GM19328 (cell line): ENCODE data around the gene KLRC4.
"Not testable (repeated sequence)": the region's sequence is repeated elsewhere in the genome, so short reads cannot be mapped to it uniquely, and the experiment has no call there.

Experiments used
- ATAC-seq: cut with Tn5 transposase; IDR thresholded peaks from one replicate; pipeline ENCODE4 v1.9.1; 2021; ENCODE audit warnings: mild to moderate bottlenecking, moderate library complexity; ENCODE audit not compliant: unreplicated experiment

The KLRC4 gene

DNA sequence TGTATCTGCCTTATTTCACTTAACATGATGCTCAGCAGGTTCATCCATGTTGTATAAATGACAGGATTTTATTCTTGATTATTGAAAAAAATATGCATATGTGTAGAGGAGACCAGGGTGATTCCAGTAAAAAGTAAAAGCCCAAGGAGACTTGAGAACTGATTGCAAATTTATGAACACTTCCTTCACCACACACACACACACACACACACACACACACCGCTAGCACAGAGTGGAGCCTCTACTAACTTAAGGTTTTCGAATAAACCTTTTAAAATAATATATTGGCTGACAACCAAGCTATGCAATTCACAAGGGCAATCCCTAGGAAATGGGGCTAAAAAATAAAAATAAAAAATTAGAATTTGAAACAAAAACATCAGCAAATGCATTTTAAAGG, 11.4 kb downstream of the KLRC4 start:
- ATAC-seq: no peak

DNA sequence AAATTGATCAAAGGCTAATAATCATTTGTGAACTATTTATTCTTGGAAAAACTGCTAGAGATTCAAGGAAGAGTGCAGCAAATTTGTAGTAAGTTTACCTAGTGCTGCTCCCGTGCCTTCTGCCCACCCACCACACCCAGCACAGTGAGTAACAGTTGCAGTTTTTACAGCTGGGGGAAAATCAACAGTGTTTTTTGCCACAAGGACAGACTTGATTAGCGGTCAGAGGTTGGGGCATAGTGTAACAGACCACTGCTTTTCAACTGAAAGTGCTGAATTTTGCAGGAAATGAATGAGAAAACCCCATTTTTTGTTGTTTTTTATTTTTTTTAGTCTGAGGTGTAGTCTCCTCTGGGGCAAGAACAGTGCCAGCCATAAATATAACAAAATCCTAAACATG, 12.3 kb downstream of the KLRC4 start:
- no peak for ATAC-seq

DNA sequence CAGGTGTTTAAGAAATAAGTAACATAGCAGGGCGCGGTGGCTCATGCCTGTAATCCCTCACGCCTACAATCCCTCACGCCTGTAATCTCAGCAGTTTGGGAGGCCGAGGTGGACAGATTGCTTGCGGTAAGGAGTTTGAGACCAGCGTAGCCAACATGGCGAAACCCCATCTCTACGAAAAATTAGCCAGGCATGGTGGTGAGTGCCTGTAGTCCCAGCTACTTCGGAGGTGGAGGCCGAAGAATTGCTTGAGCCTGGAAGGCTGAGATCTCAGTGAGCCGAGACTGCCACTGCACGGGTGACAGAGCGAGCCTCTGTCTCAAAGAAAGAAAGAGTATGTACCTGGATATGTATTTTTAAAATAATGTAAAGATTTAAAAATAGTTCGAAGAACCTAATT, 13.4 kb downstream of the KLRC4 start:
- ATAC-seq: not testable (repeated sequence)

DNA sequence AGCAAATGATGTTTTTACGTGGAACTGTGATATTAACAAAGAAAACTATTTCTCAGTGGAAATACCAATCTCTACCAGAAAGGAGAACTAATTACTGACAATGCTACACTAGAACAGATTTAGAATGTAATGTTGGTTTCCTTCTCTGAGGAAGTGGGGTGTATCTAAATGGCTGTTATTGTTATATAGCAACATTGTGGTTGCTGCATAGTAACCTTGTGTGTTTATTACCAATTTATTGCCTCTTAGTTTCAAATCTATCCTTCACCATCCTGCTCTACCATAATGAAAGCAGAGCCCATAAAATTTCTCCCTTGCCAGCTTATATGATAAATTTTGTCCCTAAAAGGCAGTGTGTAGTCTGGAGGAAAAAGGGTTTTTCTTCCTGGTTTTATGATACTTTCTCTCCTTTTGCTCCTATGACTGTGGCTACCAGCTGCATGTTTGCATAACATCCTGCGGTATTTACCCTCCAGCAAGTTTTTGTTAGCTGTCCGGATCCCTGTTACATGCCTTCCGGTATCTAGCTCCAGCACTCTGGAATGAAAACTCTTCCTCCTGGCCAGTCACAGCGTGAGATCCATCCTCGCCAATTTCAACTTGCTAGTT, 14.1 kb downstream of the KLRC4 start:
- peak; percentile 94 for ATAC-seq

DNA sequence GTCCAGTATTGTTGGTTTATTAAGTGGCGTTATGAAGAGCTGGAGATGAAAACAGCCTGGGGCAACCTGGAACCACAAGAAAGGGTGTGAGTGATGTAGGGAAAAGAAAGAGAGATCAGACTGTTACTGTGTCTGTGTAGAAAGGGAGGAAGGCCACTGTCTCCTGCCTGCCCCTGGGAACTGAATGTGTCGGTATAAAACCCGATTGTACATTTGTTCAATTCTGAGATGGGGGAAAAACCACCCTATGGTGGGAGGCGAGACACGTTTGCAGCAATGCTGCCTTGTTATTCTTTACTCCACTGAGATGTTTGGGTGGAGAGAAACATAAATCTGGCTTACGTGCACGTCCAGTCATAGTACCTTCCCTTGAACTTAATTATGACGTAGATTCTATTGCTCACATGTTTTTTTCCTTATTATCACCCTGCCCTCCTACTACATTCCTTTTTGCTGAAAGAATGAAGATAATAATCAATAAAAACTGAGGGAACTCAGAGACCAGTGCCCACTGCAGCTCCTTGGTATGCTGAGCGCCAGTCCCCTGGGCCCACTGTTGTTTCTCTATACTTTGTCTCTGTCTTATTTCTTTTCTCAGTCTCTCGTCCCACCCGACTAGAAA, 14.9 kb downstream of the KLRC4 start:
- not testable (repeated sequence) for ATAC-seq

DNA sequence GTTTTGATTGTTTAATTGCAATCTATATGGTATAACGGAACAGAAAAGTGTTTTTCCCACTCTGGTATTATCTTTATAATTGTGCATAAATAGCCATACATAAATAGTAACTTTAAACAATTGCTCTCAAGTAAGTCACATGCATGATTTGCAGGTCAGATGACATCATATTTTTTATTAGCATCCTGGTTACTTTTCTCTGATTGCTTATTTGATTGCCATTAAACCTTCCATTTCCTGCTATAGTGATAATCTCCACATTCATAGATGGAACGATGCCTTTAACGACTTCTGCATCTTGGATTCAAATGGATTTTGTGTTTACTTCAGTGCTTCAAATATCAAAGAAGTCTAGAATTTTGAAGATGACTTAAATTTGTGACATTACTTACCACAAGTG, 16.3 kb downstream of the KLRC4 start:
- no peak for ATAC-seq

DNA sequence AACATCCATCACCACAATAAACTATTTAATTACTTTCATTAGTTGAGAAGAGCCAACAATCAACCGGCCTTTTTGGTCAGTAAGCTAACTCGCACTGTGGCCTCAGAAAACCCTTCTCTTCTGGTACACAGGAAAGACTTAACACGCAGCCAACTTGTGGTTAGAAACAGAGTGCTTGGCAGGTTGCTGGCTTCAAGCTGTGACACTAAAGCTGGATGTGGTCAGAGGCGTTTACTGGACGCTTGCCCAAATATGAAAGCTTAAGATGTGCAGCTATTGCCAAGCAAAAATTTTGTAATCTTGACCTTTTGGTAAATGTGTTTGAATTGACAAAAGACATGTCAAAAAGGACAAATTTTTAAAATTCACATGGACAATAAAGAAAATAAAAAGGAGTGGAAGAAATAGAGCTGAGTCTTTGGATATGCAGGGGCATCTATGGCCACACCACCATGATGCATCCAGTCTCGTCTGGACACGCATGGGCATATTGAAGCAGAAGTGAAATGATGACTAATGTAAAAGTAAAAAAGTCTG, 17.1 kb downstream of the KLRC4 start:
- ATAC-seq: no peak

DNA sequence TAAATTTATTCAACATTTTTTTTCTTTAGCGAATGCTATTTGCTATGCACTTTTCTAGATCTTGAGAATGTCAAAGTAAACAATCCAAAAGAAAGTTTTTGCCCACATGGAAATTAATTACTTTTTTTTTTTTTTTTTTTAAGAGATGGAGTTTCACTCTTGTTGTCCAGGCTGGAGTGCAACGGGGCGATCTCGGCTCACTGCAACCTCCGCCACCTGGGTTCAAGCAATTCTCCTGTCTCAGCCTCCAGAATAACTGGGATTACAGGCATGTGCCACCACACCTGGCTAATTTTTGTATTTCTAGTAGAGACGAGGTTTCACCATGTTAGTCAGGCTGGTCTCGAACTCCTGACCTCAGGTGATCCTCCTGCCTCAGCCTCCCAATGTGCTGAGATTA, 18.6 kb downstream of the KLRC4 start:
- ATAC-seq: not testable (repeated sequence)

DNA sequence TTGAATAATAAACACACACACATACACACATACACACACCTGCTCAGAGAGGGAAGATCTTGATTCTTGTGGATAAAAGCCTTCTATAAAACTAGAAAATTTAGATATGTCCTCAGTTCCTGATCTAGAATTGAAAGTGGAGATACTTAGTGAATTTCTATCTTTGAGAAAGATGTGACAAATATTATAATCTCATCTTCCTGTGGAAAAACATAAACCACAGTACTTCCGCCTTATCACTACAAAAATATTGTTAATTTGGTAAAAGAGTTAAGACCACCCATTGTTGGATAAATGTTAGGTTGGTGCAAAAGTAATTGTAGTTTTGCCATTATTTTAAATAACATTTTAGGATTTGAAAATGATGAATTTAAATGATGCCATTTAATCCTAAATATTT, 19.7 kb downstream of the KLRC4 start, which contains the start of gene KLRK1:
TSS of gene KLRK1 (minus strand) at position 138 of the 400 bp plus-strand sequence. CDS start 1,231 bp downstream, outside the sequence.
- no peak for ATAC-seq

DNA sequence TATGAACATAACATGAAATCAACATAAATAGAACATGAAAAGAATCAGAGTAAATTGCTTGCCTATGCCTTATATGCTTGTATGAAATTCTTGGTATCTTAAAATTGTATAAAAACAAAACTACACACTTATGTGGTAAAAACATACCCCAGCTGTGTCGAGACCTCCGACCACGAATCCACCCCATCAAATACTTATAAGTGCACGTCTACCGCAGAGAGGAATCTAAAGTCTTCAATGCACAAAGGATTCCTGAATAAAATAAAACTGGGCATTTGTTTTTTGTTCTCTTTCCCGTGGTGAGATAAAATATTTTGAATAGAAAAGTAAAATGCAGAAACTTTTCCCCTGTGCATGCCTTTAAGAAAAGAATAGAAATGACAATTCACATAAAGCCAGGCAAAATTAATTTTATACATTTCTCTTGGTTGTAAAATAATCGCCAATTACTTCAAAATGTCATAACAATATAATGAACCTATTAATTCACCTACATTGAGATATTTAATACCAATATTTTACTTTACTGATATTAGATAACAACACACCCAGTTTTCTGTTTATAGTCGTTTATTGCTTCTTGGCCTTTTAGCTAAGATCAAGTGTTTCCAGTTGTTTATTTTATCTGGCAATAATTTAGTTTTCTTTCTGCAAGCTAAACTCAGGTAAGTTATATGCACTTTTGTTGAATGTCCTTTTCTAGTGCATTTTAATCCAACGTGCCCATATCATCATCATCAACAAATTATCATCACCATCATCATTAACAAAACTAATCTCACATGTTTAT, 20.7 kb downstream of the KLRC4 start:
- ATAC-seq: no peak

DNA sequence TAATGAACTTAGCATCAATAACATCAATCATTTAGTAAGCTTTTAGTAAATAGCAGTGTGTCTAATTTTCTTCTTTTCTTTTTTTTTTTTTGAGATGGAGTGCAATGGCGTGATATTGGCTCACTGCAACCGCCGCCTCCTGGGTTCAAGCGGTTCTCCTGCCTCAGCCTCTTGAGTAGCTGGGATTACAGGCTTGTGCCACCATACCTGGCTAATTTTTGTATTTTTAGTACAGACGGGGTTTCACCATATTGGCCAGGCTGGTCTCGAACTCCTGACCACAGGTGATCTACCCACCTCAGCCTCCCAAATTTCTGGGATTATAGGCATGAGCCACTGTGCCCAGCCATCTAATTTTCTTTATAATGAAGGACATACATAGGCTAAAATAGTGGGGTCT, 22.1 kb downstream of the KLRC4 start:
- ATAC-seq: not testable (repeated sequence)

DNA sequence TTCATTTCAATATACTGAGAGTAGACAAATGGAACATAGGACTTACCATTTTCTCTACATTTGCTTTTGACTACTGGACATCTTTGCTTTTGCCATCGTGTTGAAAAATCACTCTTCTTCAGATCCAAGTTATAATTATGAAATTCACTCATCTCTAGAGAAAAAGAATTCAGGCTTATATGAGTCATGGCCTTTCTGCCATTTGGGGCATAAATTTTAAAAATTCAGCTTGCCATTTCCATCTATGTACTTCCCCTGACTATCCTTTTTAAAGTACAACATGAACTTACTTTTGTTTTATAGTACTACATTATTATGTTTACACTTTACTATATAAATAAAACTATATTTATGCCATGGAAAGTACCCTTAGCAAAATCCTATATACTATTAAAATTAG, 22.7 kb downstream of the KLRC4 start:
- no peak for ATAC-seq

DNA sequence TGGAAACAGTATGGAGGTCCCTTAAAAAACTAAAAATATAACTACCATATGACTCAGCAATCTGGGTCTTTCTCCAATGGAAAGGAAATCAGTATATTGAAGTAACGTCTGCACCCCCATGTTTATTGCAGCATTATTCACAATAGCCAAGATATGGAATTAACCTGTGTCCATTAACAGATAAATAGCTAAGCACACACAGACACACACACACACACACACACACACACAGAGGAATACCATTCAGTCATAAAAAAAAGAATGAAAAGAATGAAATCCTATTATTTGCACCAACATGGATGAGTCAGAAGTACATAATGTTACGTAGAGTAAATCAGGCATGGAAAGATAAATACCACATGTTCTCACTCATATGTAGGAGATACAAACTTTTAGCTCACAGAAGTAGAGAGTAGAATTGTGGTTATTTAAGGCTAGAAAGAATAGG, 24.4 kb downstream of the KLRC4 start:
- no peak for ATAC-seq

DNA sequence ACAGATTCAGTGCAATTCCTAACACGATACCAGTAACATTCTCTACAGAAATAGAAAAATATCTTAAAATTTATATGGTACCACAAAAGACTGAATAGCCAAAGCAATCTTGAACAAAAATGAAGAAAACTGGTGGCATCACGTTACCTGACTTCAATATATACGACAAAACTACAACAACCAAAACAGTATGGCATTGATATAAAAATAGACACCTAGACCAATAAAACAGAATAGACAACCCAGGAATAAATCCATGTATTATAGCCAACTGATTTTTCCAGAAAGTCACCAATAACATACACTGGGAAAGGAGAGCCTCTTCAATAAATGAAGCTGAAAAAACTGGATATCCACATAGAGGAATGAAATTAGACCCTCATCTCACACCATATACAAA, 25.4 kb downstream of the KLRC4 start:
- ATAC-seq: no peak

DNA sequence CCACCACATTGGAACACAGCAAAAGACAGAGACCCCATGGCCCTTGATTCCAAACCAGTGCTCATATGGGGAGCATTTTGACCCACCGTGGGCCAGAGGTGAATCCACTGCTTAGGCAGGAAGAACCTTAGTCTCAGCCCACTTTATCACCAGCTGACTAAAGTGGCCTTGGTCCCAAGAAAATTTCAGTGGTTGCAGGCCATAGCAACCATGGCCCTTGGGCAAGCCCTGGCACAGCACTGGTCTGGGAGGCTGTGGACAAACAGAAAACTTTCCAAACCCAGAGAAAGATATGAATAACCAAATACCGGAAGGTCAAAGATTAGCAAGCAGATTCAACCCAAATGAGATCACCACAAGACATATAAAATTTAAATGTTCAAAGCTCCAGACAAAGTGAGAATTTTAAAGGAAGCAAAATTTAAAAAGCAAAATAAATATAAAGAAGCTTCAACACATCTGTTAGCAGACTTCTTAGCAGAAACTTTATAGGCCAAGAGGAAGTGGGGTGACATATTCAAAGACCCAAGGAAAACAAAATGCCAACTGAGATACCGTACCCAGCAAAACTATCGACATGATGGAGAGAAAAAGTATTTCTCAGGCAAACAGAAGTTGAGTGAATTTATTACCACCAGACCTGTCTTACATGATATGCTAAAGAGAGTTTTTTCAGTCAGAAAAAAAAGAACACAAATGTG, 27.5 kb downstream of the KLRC4 start:
- ATAC-seq: no peak

DNA sequence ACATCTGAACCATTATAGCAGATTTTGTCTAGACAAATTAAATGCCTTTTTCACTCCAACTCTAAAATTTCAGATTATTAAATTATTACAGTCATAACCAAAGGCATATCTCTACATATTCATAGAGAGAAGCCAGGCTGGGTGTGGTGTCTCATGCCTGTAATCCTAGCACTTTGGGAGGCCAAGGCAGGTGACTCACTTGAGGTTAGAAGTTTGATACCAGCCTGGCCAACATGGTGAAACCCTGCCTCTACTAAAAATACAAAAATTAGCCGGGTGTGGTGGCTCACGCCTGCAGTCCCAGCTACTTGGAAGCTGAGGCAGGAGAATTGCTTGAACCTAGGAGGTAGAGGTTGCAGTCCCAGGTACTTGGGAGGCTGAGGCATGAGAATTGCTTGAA, 30.8 kb downstream of the KLRC4 start:
- not testable (repeated sequence) for ATAC-seq

DNA sequence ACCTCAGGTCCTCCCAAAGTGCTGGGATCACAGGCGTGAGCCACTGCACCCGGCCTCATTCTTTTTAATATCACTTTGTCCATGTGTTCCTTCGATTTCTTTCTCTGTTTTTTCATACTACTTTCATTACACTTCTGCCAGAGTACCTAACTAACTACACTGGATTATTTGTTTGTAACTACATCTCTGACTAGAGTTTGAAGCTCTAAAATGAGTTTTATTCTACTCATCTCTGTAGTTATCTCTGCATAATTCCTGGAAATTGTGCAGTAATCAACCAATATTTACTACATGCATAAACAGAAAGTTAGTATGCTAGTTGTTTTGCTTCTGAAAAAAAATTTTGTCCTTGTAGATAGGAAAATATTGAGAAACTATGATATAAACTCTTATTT, 34.9 kb downstream of the KLRC4 start:
- ATAC-seq: no peak

DNA sequence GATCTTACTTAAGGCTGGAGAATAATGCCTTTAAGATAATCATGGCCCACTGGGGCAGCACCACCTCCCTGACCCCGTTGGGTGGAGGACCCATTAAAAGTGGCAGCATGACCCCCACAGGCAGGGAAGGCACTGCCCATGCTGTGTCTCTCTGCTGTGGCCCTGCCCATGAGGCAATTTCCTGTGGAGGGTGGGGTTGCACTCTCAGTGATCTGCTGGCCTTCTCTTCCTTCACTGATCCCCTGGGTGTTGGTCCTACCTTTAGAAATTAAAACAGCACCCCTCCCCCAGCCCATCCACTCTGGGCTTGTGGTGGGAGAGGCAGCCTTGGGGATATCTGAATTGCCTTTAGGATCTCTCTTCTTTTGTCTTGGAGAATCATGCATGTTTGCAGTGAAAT, 37.0 kb downstream of the KLRC4 start:
- ATAC-seq: no peak

DNA sequence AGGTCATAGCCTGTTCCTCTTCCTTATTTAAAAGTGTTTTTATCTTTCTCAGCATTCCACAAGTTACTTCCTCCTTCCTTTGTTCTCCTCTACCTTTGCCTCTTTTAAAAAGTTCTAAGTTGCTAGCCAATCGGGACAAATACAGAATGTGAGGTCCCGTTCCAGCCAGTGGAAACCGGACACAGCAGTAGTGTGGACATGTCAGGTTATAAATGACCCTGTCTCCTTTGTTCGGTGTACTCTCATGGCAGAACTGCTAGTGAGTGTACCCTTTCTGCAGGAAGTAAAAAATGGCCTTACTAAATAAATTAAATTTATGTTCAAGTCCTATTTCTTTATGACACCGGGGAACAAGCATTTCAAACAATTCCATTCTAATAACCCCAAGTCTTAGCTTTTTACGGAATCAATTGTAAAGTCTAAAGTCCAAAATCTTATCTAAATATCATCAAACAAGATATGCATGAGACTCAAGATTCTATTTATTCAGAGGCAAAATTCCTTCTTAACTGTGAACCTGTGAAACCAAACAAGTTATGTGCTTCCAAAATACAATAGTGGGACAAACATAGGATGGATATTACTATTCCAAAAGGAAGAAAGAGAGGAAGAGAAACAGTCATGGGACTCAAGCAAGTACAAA, 37.5 kb downstream of the KLRC4 start:
- ATAC-seq: not testable (repeated sequence)

DNA sequence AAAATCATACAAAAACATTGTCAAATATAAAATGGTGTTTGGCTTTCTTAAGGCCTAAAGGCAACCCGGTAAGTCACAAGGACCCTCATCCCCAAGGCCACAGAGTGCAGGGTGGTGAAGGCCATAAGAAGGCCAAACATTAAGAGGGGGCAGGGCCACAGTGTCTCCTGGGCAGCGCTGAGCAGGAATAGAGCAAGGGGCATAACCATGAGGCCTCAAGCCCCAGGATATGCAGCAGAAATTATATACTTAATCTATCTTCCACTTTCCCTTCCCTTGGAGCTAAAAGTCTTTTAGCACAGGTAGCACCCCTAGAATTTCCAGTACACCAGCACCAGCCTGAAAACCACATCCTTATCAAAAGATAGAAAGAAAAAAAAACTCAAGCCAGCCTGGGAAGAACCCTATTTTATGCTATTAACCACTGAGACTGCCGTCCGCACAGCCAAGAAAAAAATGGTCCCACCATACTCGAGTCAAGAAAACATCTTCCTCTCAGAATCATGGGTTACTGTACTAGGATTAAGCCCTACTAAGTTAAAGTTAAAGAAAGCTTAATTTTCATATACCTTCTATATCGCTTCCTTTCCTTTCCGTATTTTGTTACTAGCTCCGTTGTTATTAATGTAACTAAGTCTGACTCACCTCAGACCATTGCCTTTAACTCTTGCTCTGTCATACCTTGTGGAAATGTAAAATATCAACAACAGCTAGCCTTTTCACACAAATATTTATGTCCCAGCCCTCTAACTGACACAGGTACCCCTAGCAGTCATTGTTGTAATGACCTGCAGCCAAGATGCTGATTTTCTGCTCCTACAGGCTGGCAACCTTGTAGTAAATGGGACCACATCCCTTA, 39.8 kb downstream of the KLRC4 start:
- ATAC-seq: no peak
